Measurements from ENCODE around the gene INTS3. TPM values are rescaled to one million over a fixed set of nuclear protein-coding genes. Genes with fewer than 3 reads are reported as not detected.
A peak's percentile ranks its signal among the peaks of the same experiment; 100 is the strongest.
"Not testable (repeated sequence)": the region's sequence is repeated elsewhere in the genome, so short reads cannot be mapped to it uniquely, and the experiment has no call there.

INTS3 gene
- total and polyA plus RNA-seq, 8 donors, result 11.0 to 48.2 (median 34.8) TPM

DNA sequence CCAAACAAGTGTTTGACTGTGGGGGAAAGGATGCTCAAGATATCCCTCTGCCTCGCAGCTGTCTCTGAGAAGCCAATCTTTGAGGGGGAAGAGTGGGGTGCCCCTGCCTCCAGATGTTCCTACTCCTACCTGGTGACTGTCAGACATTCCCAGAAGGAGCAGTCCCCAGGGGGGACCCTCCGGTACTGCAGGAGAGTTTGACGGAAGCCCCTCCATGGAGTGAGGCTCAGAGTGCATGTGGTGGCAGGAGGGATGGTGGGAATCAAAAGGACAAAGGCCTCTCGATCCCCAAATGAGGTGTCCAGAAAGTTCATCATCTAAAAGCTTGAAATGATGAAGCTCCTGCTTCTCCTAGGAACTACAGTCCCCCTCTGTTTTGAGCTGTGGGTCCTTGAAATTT, 52.7 kb downstream of the INTS3 start:
- intact Hi-C loops (cut with DNase I; ENCODE audit: low total_unique reads), result no loop called here
- no peak for TF ChIP-seq EP300 (IDR thresholded peaks at IDR 0.05)
- TF ChIP-seq, protein P1, sequence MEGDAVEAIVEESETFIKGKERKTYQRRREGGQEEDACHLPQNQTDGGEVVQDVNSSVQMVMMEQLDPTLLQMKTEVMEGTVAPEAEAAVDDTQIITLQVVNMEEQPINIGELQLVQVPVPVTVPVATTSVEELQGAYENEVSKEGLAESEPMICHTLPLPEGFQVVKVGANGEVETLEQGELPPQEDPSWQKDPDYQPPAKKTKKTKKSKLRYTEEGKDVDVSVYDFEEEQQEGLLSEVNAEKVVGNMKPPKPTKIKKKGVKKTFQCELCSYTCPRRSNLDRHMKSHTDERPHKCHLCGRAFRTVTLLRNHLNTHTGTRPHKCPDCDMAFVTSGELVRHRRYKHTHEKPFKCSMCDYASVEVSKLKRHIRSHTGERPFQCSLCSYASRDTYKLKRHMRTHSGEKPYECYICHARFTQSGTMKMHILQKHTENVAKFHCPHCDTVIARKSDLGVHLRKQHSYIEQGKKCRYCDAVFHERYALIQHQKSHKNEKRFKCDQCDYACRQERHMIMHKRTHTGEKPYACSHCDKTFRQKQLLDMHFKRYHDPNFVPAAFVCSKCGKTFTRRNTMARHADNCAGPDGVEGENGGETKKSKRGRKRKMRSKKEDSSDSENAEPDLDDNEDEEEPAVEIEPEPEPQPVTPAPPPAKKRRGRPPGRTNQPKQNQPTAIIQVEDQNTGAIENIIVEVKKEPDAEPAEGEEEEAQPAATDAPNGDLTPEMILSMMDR (IDR thresholded peaks at IDR 0.05), result no peak
- no peak for TF ChIP-seq POLR2A (IDR thresholded peaks at IDR 0.05)
- no peak for TF ChIP-seq POLR2AphosphoS5 (IDR thresholded peaks at IDR 0.05)
- 64 to 77% (median 66%) methylated on average over 4 of the region's 4 CpGs for whole genome bisulfite sequencing, 5 donors
- no peak for DNase-seq
- Histone ChIP-seq H3K27me3 (no peaks in the 10 kb centered on the region), H3K4me1 (peaks cover 48 to 72% (median 70%) of the 10 kb centered on the region in 4 donors), H3K27ac (peak overlapping the region in 3 of 5 donors; percentile 19 to 93 (median 22)), H3K36me3 (peaks cover 0 to 20% (median 11%) of the 10 kb centered on the region in 4 donors), H3K9me3 (no peaks in the 10 kb centered on the region), H3K4me3 (no peak overlapping the region)

DNA sequence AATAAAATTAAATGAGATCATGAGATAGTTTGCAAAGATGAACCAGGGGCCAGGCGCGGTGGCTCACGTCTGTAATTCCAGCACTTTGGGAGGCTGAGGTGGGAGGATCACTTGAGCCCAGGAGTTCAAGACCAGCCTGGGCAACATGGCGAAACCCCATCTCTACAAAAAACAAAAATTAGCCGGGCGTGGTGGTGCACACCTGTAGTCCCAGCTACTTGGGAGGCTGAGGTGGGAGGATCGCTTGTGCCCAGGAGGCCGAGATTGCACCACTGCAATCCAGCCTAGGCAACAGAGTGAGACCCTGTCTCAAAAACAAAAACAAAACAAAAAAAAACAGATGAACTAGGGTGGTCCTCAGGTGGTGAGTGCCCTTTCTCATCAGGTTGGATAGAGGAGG, 54.8 kb downstream of the INTS3 start:
- peak overlapping the region; percentile 50 to 65 (median 56) for H3K4me3 ChIP-seq
- H3K4me1 ChIP-seq, result peaks cover 29 to 54% (median 52%) of the 10 kb centered on the region in 4 donors
- peaks cover 0 to 20% (median 11%) of the 10 kb centered on the region in 4 donors for H3K36me3 ChIP-seq
- intact Hi-C loops (cut with DNase I; ENCODE audit: low total_unique reads); DNase-seq; H3K27me3 ChIP-seq; H3K9me3 ChIP-seq: not testable (repeated sequence)
- H3K27ac ChIP-seq, result peak overlapping the region; percentile 95 to 99 (median 98)
- WGBS, 5 donors, result 87 to 94% (median 92%) methylated on average over 8 of the region's 8 CpGs

DNA sequence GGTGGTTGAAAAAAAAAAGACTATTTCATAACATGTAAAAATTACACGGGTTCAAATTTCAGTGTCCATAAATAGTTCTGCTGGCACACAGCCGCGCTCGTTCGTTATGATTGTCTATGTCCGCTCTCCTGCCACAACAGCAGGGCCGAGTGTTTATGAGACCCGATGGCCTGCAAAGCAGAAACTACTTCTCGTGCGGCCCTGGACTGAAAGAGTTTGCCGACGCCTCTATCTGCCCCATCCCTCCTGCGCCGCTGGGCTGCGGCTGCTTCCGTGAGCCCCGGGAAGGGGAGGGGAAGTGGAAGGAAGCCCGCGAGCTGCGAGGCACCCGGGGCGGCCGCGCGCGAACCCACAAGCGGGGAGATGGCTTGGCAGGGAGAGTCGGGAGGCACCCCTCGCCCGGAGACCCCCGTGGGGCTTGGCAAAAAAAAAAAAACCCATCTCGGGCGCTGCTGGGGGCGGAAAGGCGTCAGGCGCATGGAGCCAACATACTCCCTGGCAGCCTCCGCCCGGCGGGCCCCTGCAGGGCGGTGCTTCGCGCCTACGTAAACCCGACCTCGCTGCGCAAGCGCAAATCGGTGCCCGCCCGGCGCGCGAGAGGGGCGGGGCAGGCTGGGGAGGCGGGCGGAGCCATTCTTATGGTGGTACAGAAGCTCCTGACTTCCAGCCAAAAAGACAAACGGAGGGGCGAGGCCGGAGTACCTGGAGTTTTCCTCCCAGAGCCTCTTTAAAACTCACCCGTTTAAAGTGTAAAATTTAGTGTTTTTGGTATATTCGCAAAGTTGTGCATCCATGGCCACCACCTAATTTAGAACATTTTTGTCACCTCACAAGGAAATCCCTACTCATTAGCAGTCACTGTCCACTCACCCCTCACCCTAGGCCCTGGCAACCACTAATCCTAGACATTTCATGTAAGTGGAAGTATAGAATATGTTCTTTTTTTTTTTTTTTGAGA, 55.7 kb downstream of the INTS3 start:
- 0% methylated on average over 39 to 61 of the region's 61 CpGs for WGBS, 5 donors
- intact Hi-C loops (cut with DNase I; ENCODE audit: low total_unique reads), result no loop called here
- Histone ChIP-seq H3K4me1 (peaks cover 21 to 47% (median 44%) of the 10 kb centered on the region in 4 donors), H3K27me3 (no peaks in the 10 kb centered on the region), H3K36me3 (peaks cover 0 to 19% (median 11%) of the 10 kb centered on the region in 4 donors), H3K27ac (peak overlapping the region; percentile 95 to 99 (median 98)), H3K9me3 (no peaks in the 10 kb centered on the region), H3K4me3 (peak overlapping the region; percentile 50 to 65 (median 56))
- TF ChIP-seq POLR2AphosphoS5 (IDR thresholded peaks at IDR 0.05) (peak; percentile 98 to 99 (median 99)), EP300 (IDR thresholded peaks at IDR 0.05) (no peak), POLR2A (IDR thresholded peaks at IDR 0.05) (peak in 2 of 4 donors; percentile 94 to 98)
- TF ChIP-seq, protein P1 (IDR thresholded peaks at IDR 0.05), result peak in 1 of 7 experiments; percentile 24
- peak; percentile 93 to 98 for DNase-seq

DNA sequence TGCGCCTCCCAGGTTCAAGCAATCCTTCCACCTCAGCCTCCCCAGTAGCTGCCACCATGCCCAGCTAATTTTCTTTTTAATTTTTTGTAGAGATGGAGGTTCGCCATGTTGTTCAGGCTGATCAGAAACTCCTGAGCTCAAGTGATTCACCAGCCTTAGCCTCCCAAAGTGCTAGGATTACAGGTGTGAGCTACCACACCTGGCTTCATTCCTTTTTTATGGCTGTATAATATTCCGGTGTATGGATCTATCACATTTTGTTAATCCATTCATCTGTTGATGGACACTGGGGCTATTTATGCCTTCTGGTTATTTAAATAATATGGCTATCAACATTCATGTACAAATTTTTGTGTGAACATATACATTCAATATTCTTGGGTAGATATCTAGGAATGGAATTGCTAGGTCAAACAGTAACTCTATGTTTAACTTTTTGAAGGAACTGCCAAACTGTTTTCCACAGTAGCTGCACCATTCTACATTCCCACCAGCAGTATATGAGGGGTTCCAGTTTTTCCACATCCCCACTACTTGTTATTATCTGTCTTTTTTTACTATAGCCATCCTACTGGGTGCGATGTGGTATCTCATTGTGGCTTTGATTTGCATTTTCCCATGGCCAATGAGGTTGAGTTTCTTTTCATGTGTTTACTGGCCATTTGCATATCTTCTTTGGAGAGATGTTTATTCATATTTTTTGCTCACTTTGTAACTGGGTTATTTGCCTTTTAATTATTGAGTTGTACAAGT, 58.4 kb downstream of the INTS3 start:
- peaks cover 18 to 45% (median 33%) of the 10 kb centered on the region in 4 donors for H3K4me1 ChIP-seq
- TF ChIP-seq, protein P1 (IDR thresholded peaks at IDR 0.05), result no peak
- TF ChIP-seq EP300 (IDR thresholded peaks at IDR 0.05), result no peak
- TF ChIP-seq POLR2AphosphoS5 (IDR thresholded peaks at IDR 0.05), result no peak
- TF ChIP-seq POLR2A (IDR thresholded peaks at IDR 0.05), result no peak
- DNase-seq, result no peak
- no peak overlapping the region for H3K27ac ChIP-seq
- intact Hi-C loops (cut with DNase I; ENCODE audit: low total_unique reads), result no loop called here
- 92 to 98% (median 96%) methylated on average over 4 of the region's 4 CpGs for WGBS, 5 donors
- no peaks in the 10 kb centered on the region for H3K9me3 ChIP-seq
- H3K36me3 ChIP-seq, result no peaks in the 10 kb centered on the region
- H3K27me3 ChIP-seq, result no peaks in the 10 kb centered on the region
- no peak overlapping the region for H3K4me3 ChIP-seq

Measured in stomach (tissue), 9 donors.